ENCODE measurements around the gene INO80. TPM values are rescaled to one million over a fixed set of nuclear protein-coding genes. Genes with fewer than 3 reads are reported as not detected.

INO80 gene
- total RNA-seq, 1 experiment from 2014 or later, result 27.3 TPM

GRCh38 chr15:40984406-40984805 is 131.7 kb downstream of the INO80 start:
- intact Hi-C loops (cut with micrococcal nuclease; ENCODE audit: unreplicated experiment), result no loop called here
- H3K27me3 ChIP-seq (replicated peaks; ENCODE audit: insufficient read depth, low read depth, low read length, poor library complexity), result no peaks in the 10 kb centered on the region
- no peak overlapping the region for H3K27ac ChIP-seq (ENCODE audit: low read depth, low read length, poor library complexity, severe bottlenecking)
- H3K9me3 ChIP-seq (ENCODE audit: low read depth, low read length, poor library complexity, severe bottlenecking), result no peaks in the 10 kb centered on the region
- TF ChIP-seq EZH2 (IDR thresholded peaks at IDR 0.05; ENCODE audit: borderline replicate concordance, low read depth, low read length, poor library complexity, severe bottlenecking) (no peak), CTCF (conservative IDR thresholded peaks at IDR 0.05; ENCODE audit: low read depth, low read length) (no peak)
- POLR2A ChIA-PET (ENCODE audit: low non-redundant PET), result no interaction called here
- no peak overlapping the region for H3K4me3 ChIP-seq (ENCODE audit: low read depth, low read length, poor library complexity, severe bottlenecking)
- no peaks in the 10 kb centered on the region for H3K4me1 ChIP-seq (ENCODE audit: insufficient read depth, low read length, poor library complexity, severe bottlenecking)
- DNase-seq (ENCODE audit: low spot score), result no peak
- BruUV-seq (replicated peaks), result no TSS peak
- CTCF ChIA-PET, result no interaction called here
- peaks cover 87% of the 10 kb centered on the region for H3K36me3 ChIP-seq (ENCODE audit: insufficient read depth, low read length, poor library complexity, severe bottlenecking)

GRCh38 chr15:40982855-40983254 is 133.2 kb downstream of the INO80 start:
- ChIA-PET POLR2A (ENCODE audit: low non-redundant PET) (no interaction called here), CTCF (no interaction called here)
- H3K4me1 ChIP-seq (ENCODE audit: insufficient read depth, low read length, poor library complexity, severe bottlenecking), result no peaks in the 10 kb centered on the region
- H3K27me3 ChIP-seq (replicated peaks; ENCODE audit: insufficient read depth, low read depth, low read length, poor library complexity), result no peaks in the 10 kb centered on the region
- TF ChIP-seq EZH2 (IDR thresholded peaks at IDR 0.05; ENCODE audit: borderline replicate concordance, low read depth, low read length, poor library complexity, severe bottlenecking) (no peak), CTCF (conservative IDR thresholded peaks at IDR 0.05; ENCODE audit: low read depth, low read length) (no peak)
- H3K36me3 ChIP-seq (ENCODE audit: insufficient read depth, low read length, poor library complexity, severe bottlenecking), result peaks cover 100% of the 10 kb centered on the region
- no peak for DNase-seq (ENCODE audit: low spot score)
- BruUV-seq (replicated peaks), result no TSS peak
- no peak overlapping the region for H3K27ac ChIP-seq (ENCODE audit: low read depth, low read length, poor library complexity, severe bottlenecking)
- H3K9me3 ChIP-seq (ENCODE audit: low read depth, low read length, poor library complexity, severe bottlenecking), result no peaks in the 10 kb centered on the region
- intact Hi-C loops (cut with micrococcal nuclease; ENCODE audit: unreplicated experiment), result no loop called here
- no peak overlapping the region for H3K4me3 ChIP-seq (ENCODE audit: low read depth, low read length, poor library complexity, severe bottlenecking)

GRCh38 chr15:40981186-40981585 is 134.9 kb downstream of the INO80 start:
- no TSS peak for BruUV-seq (replicated peaks)
- Histone ChIP-seq H3K4me1 (ENCODE audit: insufficient read depth, low read length, poor library complexity, severe bottlenecking) (no peaks in the 10 kb centered on the region), H3K27ac (ENCODE audit: low read depth, low read length, poor library complexity, severe bottlenecking) (no peak overlapping the region), H3K36me3 (ENCODE audit: insufficient read depth, low read length, poor library complexity, severe bottlenecking) (peaks cover 89% of the 10 kb centered on the region), H3K9me3 (ENCODE audit: low read depth, low read length, poor library complexity, severe bottlenecking) (no peaks in the 10 kb centered on the region), H3K27me3 (replicated peaks; ENCODE audit: insufficient read depth, low read depth, low read length, poor library complexity) (no peaks in the 10 kb centered on the region), H3K4me3 (ENCODE audit: low read depth, low read length, poor library complexity, severe bottlenecking) (no peak overlapping the region)
- intact Hi-C loops (cut with micrococcal nuclease; ENCODE audit: unreplicated experiment), result no loop called here
- CTCF ChIA-PET, result no interaction called here
- no peak for DNase-seq (ENCODE audit: low spot score)
- TF ChIP-seq CTCF (conservative IDR thresholded peaks at IDR 0.05; ENCODE audit: low read depth, low read length), result no peak
- TF ChIP-seq EZH2 (IDR thresholded peaks at IDR 0.05; ENCODE audit: borderline replicate concordance, low read depth, low read length, poor library complexity, severe bottlenecking), result no peak
- POLR2A ChIA-PET (ENCODE audit: low non-redundant PET), result no interaction called here

Data from A673 (cell line).